Esophagus muscularis mucosa (tissue), 3 donors: Measurements from ENCODE around the gene CHPT1.

Experiments used
- POLR2AphosphoS5 ChIP-seq, 2 donors: sonication (generic); formaldehyde crosslinking; IDR thresholded peaks; one replicate each; pipeline ENCODE4 v1.6.1; 2017; ENCODE audit warnings: antibody characterized with exemption in 2 of 2
- TF ChIP-seq, protein P1 (sequence below), 3 experiments: fragments of 200-600 bp in 2 of 3; fragments of 450-650 bp in 1 of 3; sonication (generic) in 2 of 3; IDR thresholded peaks; one replicate each; pipeline ENCODE4 v1.5.1; 2017 to 2019; ENCODE audit warnings: antibody characterized with exemption in 3 of 3, mild to moderate bottlenecking in 2 of 3, moderate library complexity in 1 of 3

- TF ChIP-seq, protein P1, sequence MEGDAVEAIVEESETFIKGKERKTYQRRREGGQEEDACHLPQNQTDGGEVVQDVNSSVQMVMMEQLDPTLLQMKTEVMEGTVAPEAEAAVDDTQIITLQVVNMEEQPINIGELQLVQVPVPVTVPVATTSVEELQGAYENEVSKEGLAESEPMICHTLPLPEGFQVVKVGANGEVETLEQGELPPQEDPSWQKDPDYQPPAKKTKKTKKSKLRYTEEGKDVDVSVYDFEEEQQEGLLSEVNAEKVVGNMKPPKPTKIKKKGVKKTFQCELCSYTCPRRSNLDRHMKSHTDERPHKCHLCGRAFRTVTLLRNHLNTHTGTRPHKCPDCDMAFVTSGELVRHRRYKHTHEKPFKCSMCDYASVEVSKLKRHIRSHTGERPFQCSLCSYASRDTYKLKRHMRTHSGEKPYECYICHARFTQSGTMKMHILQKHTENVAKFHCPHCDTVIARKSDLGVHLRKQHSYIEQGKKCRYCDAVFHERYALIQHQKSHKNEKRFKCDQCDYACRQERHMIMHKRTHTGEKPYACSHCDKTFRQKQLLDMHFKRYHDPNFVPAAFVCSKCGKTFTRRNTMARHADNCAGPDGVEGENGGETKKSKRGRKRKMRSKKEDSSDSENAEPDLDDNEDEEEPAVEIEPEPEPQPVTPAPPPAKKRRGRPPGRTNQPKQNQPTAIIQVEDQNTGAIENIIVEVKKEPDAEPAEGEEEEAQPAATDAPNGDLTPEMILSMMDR (IDR thresholded peaks at IDR 0.05) = no peak
- no peak for TF ChIP-seq POLR2AphosphoS5 (IDR thresholded peaks at IDR 0.05)
These were observed 32.4 kb downstream of the CHPT1 start for GRCh38 chr12:101729842-101730241.
